Measurements from ENCODE around the gene DYSF. TPM values are rescaled to one million over a fixed set of nuclear protein-coding genes. Genes with fewer than 3 reads are reported as not detected.

The DYSF gene
- total RNA-seq, 4 donors from 2014 or later: 3.7 to 18.7 (median 10.6) TPM

- Histone ChIP-seq H3K27me3 (no peaks in the 10 kb centered on the region), H3K9me3 (no peaks in the 10 kb centered on the region), H3K4me3 (no peak overlapping the region), H3K36me3 (no peaks in the 10 kb centered on the region), H3K4me1 (no peaks in the 10 kb centered on the region), H3K27ac (no peak overlapping the region)
- in situ Hi-C loops (cut with MboI; ENCODE audit: low pct_ligation_motif_present in 1 of 4, low pct_unique_long_range_greater_than_20kb in 1 of 4, low sequenced_read_pairs in 3 of 4): no loop called here
- no peak for TF ChIP-seq EP300 (IDR thresholded peaks at IDR 0.05; ENCODE audit: low read depth)
- TF ChIP-seq POLR2A (IDR thresholded peaks at IDR 0.05): no peak
- no peak for TF ChIP-seq CTCF (IDR thresholded peaks at IDR 0.05)
- no peak for TF ChIP-seq POLR2AphosphoS5 (IDR thresholded peaks at IDR 0.05)
- 71 to 78% methylated on average over 3 to 10 of the region's 10 CpGs for WGBS, 2 donors (ENCODE audit: low coverage in 1 of 2)
- DNase-seq: no peak
- intact Hi-C loops (cut with DNase I; ENCODE audit: low total_unique reads): no loop called here
Observed at GRCh38 chr2:71692621-71693277, 239.4 kb downstream of the DYSF start.

GRCh38 chr2:71693286-71694270 lies 240.2 kb downstream of the DYSF start:
- Histone ChIP-seq H3K27me3 (no peaks in the 10 kb centered on the region), H3K9me3 (no peaks in the 10 kb centered on the region), H3K4me3 (no peak overlapping the region), H3K27ac (no peak overlapping the region), H3K4me1 (no peaks in the 10 kb centered on the region), H3K36me3 (no peaks in the 10 kb centered on the region)
- in situ Hi-C loops (cut with MboI; ENCODE audit: low pct_ligation_motif_present in 1 of 4, low pct_unique_long_range_greater_than_20kb in 1 of 4, low sequenced_read_pairs in 3 of 4) (no loop called here), intact Hi-C loops (cut with DNase I; ENCODE audit: low total_unique reads) (no loop called here)
- DNase-seq: no peak
- TF ChIP-seq POLR2AphosphoS5 (IDR thresholded peaks at IDR 0.05): no peak
- no peak for TF ChIP-seq POLR2A (IDR thresholded peaks at IDR 0.05)
- TF ChIP-seq EP300 (IDR thresholded peaks at IDR 0.05; ENCODE audit: low read depth): no peak
- WGBS, 2 donors (ENCODE audit: low coverage in 1 of 2): 83 to 88% methylated on average over 7 to 19 of the region's 19 CpGs

- TF ChIP-seq EP300 (IDR thresholded peaks at IDR 0.05; ENCODE audit: low read depth): no peak
- no peak for TF ChIP-seq POLR2A (IDR thresholded peaks at IDR 0.05)
- TF ChIP-seq CTCF (IDR thresholded peaks at IDR 0.05): no peak
- TF ChIP-seq POLR2AphosphoS5 (IDR thresholded peaks at IDR 0.05): no peak
- 75 to 85% methylated on average over 3 to 14 of the region's 14 CpGs for WGBS, 2 donors (ENCODE audit: low coverage in 1 of 2)
- DNase-seq: no peak
Observed at GRCh38 chr2:71694501-71695234, 241.3 kb downstream of the DYSF start.

GRCh38 chr2:71695235-71696120 lies 242.1 kb downstream of the DYSF start:
- no peak overlapping the region for H3K4me3 ChIP-seq
- intact Hi-C loops (cut with DNase I; ENCODE audit: low total_unique reads): no loop called here
- no peak overlapping the region for H3K27ac ChIP-seq
- in situ Hi-C loops (cut with MboI; ENCODE audit: low pct_ligation_motif_present in 1 of 4, low pct_unique_long_range_greater_than_20kb in 1 of 4, low sequenced_read_pairs in 3 of 4): no loop called here
- no peak for TF ChIP-seq EP300 (IDR thresholded peaks at IDR 0.05; ENCODE audit: low read depth)
- no peak for TF ChIP-seq POLR2AphosphoS5 (IDR thresholded peaks at IDR 0.05)
- no peak for TF ChIP-seq POLR2A (IDR thresholded peaks at IDR 0.05)
- TF ChIP-seq CTCF (IDR thresholded peaks at IDR 0.05): no peak
- H3K9me3 ChIP-seq: no peaks in the 10 kb centered on the region
- peaks cover 0 to 4% (median 3%) of the 10 kb centered on the region in 4 donors for H3K4me1 ChIP-seq
- WGBS, 2 donors (ENCODE audit: low coverage in 1 of 2): 75 to 86% methylated on average over 4 to 11 of the region's 13 CpGs
- no peaks in the 10 kb centered on the region for H3K36me3 ChIP-seq
- no peaks in the 10 kb centered on the region for H3K27me3 ChIP-seq
- no peak for DNase-seq

More at GRCh38 chr2:71694501-71695234, 241.3 kb downstream of the DYSF start:
- Histone ChIP-seq H3K4me3 (no peak overlapping the region), H3K27me3 (no peaks in the 10 kb centered on the region), H3K9me3 (no peaks in the 10 kb centered on the region), H3K27ac (no peak overlapping the region), H3K36me3 (no peaks in the 10 kb centered on the region), H3K4me1 (no peaks in the 10 kb centered on the region)
- intact Hi-C loops (cut with DNase I; ENCODE audit: low total_unique reads) (no loop called here), in situ Hi-C loops (cut with MboI; ENCODE audit: low pct_ligation_motif_present in 1 of 4, low pct_unique_long_range_greater_than_20kb in 1 of 4, low sequenced_read_pairs in 3 of 4) (no loop called here)

Data from transverse colon (tissue), 4 donors.